Common myeloid progenitor, CD34-positive (primary cell): ENCODE results near the gene TAF11L2.
"Not testable (repeated sequence)": the region's sequence is repeated elsewhere in the genome, so short reads cannot be mapped to it uniquely, and the experiment has no call there.

Experiments
- CTCF ChIA-PET: fragments of 350-600 bp; sonication (Branson Sonifier 250); formaldehyde crosslinking; loops from one replicate; lab custom pipeline; 2021; ENCODE audit warnings: antibody characterized with exemption; lab: Charles Lee
- POLR2A ChIA-PET: fragments of 350-600 bp; sonication (Branson Sonifier 250); formaldehyde crosslinking; loops from one replicate; lab custom pipeline; 2021; ENCODE audit warnings: antibody characterized with exemption; lab: Charles Lee
- DNase-seq, 3 donors: peaks; one replicate each; pipeline versions ENCODE4 v3.0.0 to v3.0.0-alpha.2; 2013
- H3K27ac ChIP-seq, 2 experiments: 1 replicate in 1 of 2; 2 replicates in 1 of 2; pipeline ENCODE4 v1.7.0; 2013; ENCODE audit warnings: inconsistent platforms in 2 of 2, low read length in 2 of 2, mild to moderate bottlenecking in 2 of 2, low read depth in 1 of 2, moderate library complexity in 1 of 2; ENCODE audit not compliant: severe bottlenecking in 2 of 2, insufficient read depth in 1 of 2, poor library complexity in 1 of 2
- H3K27me3 ChIP-seq, 5 experiments: replicated peaks in 2 of 5; 1 replicate in 3 of 5; 2 replicates in 2 of 5; pipeline versions ENCODE4 v1.6.1 to v1.7.0; 2013; ENCODE audit warnings: low read length in 4 of 5, mild to moderate bottlenecking in 2 of 5, moderate library complexity in 2 of 5, inconsistent platforms in 1 of 5; ENCODE audit not compliant: insufficient read depth in 5 of 5, control insufficient read depth in 4 of 5
- H3K36me3 ChIP-seq, 4 experiments: 1 replicate in 2 of 4; 2 replicates in 2 of 4; pipeline versions ENCODE4 v1.6.1 to v1.7.0; 2013; ENCODE audit warnings: low read length in 3 of 4, control low read depth in 1 of 4, mild to moderate bottlenecking in 1 of 4; ENCODE audit not compliant: control insufficient read depth in 4 of 4, insufficient read depth in 4 of 4
- H3K4me1 ChIP-seq, 4 experiments: 1 replicate in 3 of 4; 2 replicates in 1 of 4; pipeline versions ENCODE4 v1.6.1 to v1.7.1; 2013; ENCODE audit warnings: low read length in 3 of 4, mild to moderate bottlenecking in 3 of 4, control low read depth in 1 of 4, inconsistent platforms in 1 of 4, moderate library complexity in 1 of 4; ENCODE audit not compliant: control insufficient read depth in 4 of 4, insufficient read depth in 4 of 4; ENCODE audit errors: control extremely low read depth in 1 of 4
- H3K4me3 ChIP-seq, 7 experiments: 1 replicate in 4 of 7; 2 replicates in 3 of 7; pipeline versions ENCODE4 v1.5.1 to v1.7.0; 2013; ENCODE audit warnings: mild to moderate bottlenecking in 7 of 7, low read length in 6 of 7, moderate library complexity in 6 of 7, inconsistent platforms in 2 of 7, low read depth in 2 of 7, control low read depth in 1 of 7; ENCODE audit not compliant: insufficient read depth in 4 of 7, control insufficient read depth in 1 of 7; ENCODE audit errors: extremely low read depth in 1 of 7
- H3K9me3 ChIP-seq, 5 experiments: 1 replicate in 4 of 5; 2 replicates in 1 of 5; pipeline versions ENCODE4 v1.6.1 to v1.7.1; 2013; ENCODE audit warnings: low read length in 4 of 5, mild to moderate bottlenecking in 2 of 5, inconsistent platforms in 1 of 5, low read depth in 1 of 5, moderate library complexity in 1 of 5; ENCODE audit not compliant: control insufficient read depth in 4 of 5, insufficient read depth in 2 of 5; ENCODE audit errors: control extremely low read depth in 1 of 5
- WGBS: methylation state at CpG from one replicate; pipeline ENCODE4 v1.1.5; 2013; ENCODE audit not compliant: insufficient coverage; 5-methylcytosine and 5-hydroxymethylcytosine counted together

TAF11L2 gene

GRCh38 chr5:17491257-17491656, 6.8 kb upstream of the TAF11L2 start:
- over 99% methylated on average over 16 of the region's 23 CpGs for WGBS
- CTCF ChIA-PET, H3K27ac ChIP-seq, H3K27me3 ChIP-seq, H3K4me1 ChIP-seq, DNase-seq, H3K9me3 ChIP-seq, H3K4me3 ChIP-seq, POLR2A ChIA-PET, H3K36me3 ChIP-seq: not testable (repeated sequence)

DNA sequence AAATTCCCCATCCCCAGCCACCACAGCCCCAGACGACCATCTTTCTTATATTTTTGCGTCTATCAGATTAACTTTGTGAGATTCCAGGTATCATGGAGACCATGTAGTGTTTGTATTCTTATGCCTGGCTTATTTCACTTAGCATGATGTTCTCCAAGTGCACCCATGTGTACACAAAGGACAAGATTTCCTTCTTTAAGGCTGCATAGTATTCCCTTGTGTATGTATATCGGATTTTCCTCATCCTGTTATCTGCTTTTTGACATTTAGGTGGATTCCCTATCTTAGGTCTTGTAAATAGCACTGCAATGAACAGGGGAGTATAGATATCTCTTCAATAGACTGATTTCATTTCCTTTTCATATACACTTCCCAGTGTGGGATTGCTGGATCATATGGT, 5.3 kb upstream of the TAF11L2 start:
- Histone ChIP-seq H3K4me3 (no peak overlapping the region), H3K27me3 (no peaks in the 10 kb centered on the region), H3K27ac (no peak overlapping the region), H3K4me1 (no peaks in the 10 kb centered on the region), H3K36me3 (no peaks in the 10 kb centered on the region), H3K9me3 (peaks cover 0 to 3% (median 0%) of the 10 kb centered on the region in 5 experiments)
- no peak for DNase-seq
- no CpG with 5 or more reads among the region's 3 CpGs for whole genome bisulfite sequencing
- CTCF ChIA-PET, result no interaction called here
- POLR2A ChIA-PET, result no interaction called here

GRCh38 chr5:17497446-17497845, 585 bp upstream of the TAF11L2 start:
- Histone ChIP-seq H3K36me3 (no peaks in the 10 kb centered on the region), H3K9me3 (peaks cover 0 to 2% (median 0%) of the 10 kb centered on the region in 5 experiments), H3K27me3 (no peaks in the 10 kb centered on the region), H3K27ac (no peak overlapping the region), H3K4me3 (no peak overlapping the region), H3K4me1 (no peaks in the 10 kb centered on the region)
- DNase-seq, result no peak
- WGBS, result 100% methylated on average over 2 of the region's 4 CpGs
- CTCF ChIA-PET, result no interaction called here
- POLR2A ChIA-PET, result no interaction called here

DNA sequence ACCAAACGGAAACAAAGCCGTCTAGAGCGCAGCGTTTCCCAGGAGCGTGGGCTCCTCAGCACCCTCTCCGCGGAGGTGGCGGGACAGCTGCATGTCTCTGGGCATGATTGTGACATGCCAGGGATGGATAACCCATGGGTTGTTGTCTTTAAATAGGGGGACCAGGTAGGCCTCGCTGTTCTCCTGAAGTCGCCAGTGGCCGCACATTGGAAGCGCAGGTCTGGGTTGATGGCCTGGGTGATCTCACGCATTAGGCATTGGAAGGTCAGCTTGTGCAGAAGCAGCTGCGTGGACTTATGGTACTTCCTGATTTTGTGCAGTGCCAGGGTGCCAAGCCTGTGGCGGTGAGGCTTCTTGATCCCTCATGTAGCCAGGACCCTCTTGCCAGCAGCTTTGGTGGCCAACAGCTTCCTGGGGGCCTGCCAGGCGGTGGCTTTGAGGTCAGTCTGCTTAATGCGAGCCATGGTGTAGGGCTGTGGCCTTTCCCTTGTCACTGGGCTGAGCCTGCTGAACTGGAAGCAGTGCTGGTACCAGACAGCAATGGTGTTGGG, 13.8 kb downstream of the TAF11L2 start:
- CTCF ChIA-PET, result no interaction called here
- Histone ChIP-seq H3K27me3 (no peaks in the 10 kb centered on the region), H3K4me1 (no peaks in the 10 kb centered on the region), H3K36me3 (no peaks in the 10 kb centered on the region), H3K9me3 (no peaks in the 10 kb centered on the region), H3K4me3 (no peak overlapping the region), H3K27ac (no peak overlapping the region)
- POLR2A ChIA-PET, result no interaction called here
- 97% methylated on average over 17 of the region's 17 CpGs for WGBS
- DNase-seq, result no peak

DNA sequence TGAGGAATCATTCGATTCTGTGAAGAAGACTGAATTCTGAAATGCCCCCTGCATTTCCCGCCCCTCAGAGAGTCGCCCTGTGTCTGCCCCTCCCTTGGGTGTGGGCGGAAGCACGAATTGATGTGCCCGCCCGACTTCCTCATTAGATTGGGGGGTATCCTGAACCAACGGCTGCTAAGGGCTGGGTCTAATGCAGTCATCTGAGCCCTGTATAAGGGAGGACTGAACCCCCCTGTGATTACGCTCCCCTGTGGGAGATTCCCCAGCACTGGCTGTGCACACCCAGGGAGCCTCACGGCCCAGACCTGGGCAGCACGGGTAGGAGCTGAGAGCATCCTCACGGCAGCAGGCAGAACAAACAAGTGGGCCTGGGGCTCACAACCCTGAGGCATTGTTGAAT, 19.5 kb downstream of the TAF11L2 start:
- CTCF ChIA-PET, result not testable (repeated sequence)

GRCh38 chr5:17518067-17518466, 20.0 kb downstream of the TAF11L2 start, which contains the start of gene TAF11L3:
TAF11L3 (plus strand) TSS chr5:17518367.
- CTCF ChIA-PET, POLR2A ChIA-PET, H3K36me3 ChIP-seq, H3K27me3 ChIP-seq, H3K4me1 ChIP-seq, DNase-seq, H3K27ac ChIP-seq, H3K9me3 ChIP-seq, H3K4me3 ChIP-seq: not testable (repeated sequence)
- no CpG with 5 or more reads among the region's 15 CpGs for WGBS

More for the DNA sequence above, 19.5 kb downstream of the TAF11L2 start:
- H3K4me3 ChIP-seq, H3K9me3 ChIP-seq, DNase-seq, H3K36me3 ChIP-seq, POLR2A ChIA-PET, H3K27ac ChIP-seq, H3K27me3 ChIP-seq, H3K4me1 ChIP-seq: not testable (repeated sequence)
- 88% methylated on average over 4 of the region's 12 CpGs for WGBS

DNA sequence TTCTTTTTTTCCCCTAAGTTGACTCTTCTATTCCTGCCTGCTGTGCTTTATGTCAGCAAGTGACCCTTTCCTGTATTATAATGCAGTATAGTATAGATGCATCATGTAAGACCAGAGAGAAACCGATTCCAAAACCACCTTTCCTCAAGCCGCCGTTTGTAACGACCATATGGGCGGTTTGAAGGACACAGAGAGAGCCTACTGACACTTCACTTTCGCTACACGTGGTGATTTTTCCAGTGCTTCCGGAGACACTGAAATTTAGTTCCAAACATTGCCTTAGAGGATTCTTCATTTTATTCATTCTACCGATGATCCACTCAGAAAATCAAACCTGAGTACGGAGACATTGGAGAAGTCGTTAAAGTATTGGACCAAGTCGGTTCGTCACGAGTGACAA, 21.5 kb downstream of the TAF11L2 start:
- CTCF ChIA-PET, H3K36me3 ChIP-seq, H3K4me3 ChIP-seq, DNase-seq, H3K27me3 ChIP-seq, H3K27ac ChIP-seq, H3K9me3 ChIP-seq, H3K4me1 ChIP-seq, POLR2A ChIA-PET: not testable (repeated sequence)
- 95% methylated on average over 7 of the region's 14 CpGs for WGBS
